GM04503 (cell line): ENCODE measurements around the gene CNTNAP5.

Experiments
- DNase-seq: peaks from one replicate; pipeline ENCODE4 v3.0.0-alpha.2; 2012; ENCODE audit warnings: low read depth

CNTNAP5 gene

DNA sequence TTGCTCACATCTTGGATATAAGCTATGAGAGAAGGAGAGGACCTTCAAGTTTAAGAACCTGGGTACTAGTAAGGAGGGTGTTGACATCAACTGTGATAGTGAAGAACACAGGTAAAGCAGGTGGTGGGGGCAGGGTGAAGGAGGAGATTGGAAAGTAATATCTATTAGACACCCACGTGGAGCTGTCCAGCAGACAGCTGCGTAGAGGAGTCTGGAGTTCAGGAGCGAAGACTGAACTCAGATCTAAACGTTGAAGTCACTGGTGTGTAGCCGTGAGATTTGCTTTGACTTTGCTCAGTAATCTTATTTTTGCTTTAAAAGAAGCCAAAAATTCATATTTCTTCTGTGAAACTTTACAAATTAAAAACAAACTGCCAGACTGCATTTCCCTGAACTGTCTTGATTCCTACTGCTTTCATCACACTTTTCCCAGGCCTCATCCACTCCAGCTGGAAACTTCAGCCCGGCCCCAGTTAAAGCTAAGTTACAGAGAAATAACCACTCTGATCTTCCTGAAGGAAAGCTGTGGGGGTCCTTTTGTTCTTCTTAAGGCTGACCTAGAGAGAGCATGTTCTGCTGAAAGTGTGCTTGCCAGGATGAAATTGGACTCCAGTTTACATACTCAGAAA, 533.3 kb downstream of the CNTNAP5 start:
- DNase-seq, result no peak

DNA sequence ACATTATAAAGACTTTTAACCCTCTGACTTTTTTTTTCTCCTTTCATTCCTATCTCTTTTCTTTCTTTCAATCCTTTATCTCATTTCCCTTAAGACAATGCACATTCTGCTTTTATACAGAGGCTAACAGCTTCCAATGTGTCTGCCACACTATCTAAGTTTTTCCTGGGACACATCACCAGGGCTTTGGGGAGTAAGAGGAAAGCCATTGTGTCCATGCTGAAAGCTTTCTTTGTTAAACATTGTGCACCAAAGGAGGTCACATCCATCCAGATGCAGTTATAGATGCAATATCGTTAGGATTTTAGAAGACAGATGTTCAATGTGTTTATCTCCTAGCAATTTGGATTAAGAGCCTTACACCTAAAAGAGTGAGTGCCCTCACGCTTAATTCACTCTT, 534.1 kb downstream of the CNTNAP5 start:
- no peak for DNase-seq

GRCh38 chr2:124560592-124561112, 535.6 kb downstream of the CNTNAP5 start:
- DNase-seq, result no peak

DNA sequence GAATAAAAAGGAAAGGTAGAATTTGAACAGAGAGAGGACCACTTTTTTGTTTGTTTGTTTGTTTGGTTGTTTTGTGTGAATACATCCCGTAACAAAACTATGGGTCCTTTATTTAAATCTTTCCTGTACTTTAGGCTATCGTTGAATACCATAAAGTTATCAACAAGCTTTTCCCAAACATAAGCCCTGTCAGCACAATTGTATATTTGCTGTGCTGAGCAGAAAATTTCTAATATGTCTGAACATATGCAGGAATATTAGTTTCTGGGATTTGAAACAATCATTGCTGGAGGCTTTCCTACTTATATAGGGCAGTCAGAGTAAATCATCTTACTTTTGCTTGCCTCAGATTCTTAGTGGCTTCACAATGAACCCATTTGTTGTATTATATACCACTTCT, 536.4 kb downstream of the CNTNAP5 start:
- DNase-seq, result no peak

DNA sequence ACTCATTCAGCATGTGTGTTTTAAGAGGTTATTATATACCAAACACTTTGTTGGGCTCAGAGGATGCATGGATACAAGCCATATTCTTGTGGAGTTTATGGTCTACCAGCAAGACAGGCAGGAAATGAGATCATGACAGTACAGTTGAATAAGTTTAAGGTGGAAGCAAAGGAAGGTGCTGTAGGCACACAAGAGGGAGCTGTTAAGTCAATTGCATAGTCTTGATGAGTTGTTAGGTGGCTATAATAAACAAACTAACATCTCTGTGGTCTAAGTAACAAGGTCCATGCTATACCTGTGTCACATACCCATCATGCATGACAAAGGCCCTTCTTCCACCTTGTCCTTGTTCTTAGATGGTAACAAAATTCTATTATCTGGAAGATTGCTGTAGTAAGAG, 538.3 kb downstream of the CNTNAP5 start:
- no peak for DNase-seq

DNA sequence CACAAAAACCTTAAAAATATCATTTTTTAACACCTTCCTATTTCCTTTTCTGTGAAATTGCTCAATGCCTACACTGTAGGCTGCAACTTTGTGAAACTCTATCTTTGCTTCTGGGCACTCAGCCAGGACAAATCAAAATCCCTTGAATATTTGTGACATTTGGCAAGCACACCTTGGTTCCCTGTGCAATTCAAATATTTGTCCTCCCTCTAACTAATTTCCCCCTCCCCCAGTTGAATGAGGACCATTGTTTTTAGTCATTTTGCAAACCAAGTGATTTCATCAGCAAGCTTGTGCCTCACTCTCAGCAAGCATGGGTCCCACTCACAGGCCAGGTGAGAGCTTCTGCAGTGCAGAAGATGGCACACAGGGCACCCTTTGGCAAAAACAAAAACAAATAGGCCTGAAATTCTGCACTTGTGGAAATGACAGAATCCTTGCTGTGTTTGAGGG, 541.5 kb downstream of the CNTNAP5 start:
- DNase-seq, result no peak

DNA sequence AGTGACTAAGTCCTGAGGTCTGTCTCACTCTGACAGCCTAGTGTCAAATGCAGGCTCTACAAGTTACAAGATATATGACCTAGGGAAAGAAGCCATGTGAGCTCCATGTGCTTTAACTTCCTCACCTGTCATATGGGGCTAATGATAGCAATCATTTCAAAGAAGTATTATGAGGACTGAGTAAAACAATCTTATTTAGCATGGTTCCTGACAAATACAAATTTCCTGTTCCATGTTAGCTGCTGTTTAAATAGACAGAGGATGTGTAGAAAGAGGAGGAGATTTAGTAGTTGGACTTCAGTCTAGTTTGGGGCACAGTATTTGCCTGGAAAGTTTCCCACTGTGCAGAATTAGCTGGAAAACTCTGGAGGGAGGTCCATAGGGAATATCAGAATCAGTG, 545.8 kb downstream of the CNTNAP5 start:
- DNase-seq, result no peak

- DNase-seq, result no peak
These were observed 546.7 kb downstream of the CNTNAP5 start for GRCh38 chr2:124571836-124572235.

GRCh38 chr2:124572934-124573634, 548.0 kb downstream of the CNTNAP5 start:
- no peak for DNase-seq

GRCh38 chr2:124575497-124575896, 550.4 kb downstream of the CNTNAP5 start:
- DNase-seq, result no peak

DNA sequence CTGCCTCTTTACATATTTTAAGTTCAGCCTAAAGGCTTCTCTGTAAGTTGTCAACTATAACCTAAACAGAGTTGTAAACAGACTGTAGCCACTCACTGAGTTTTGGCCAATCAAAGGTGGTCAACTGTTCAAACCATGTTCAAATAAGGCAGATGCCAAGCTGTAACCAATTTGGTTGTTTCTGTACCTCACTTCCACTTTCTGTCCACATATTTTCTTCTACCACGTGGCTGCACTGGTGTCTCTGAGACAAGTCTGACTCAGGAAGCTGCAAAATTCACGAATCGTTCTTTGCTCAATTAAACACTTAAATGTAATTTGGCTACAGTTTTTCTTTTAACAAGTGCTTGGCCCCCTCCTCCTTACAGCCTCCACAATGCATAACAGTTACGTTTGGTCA, 555.2 kb downstream of the CNTNAP5 start:
- DNase-seq, result no peak

- no peak for DNase-seq
These were observed 557.3 kb downstream of the CNTNAP5 start for GRCh38 chr2:124582387-124582786.

GRCh38 chr2:124584615-124585014, 559.5 kb downstream of the CNTNAP5 start:
- no peak for DNase-seq

- DNase-seq, result no peak
These were observed 560.2 kb downstream of the CNTNAP5 start for GRCh38 chr2:124585277-124585676.

- DNase-seq, result no peak
These were observed 561.1 kb downstream of the CNTNAP5 start for GRCh38 chr2:124586210-124586609.

GRCh38 chr2:124586835-124587234, 561.7 kb downstream of the CNTNAP5 start:
- no peak for DNase-seq

DNA sequence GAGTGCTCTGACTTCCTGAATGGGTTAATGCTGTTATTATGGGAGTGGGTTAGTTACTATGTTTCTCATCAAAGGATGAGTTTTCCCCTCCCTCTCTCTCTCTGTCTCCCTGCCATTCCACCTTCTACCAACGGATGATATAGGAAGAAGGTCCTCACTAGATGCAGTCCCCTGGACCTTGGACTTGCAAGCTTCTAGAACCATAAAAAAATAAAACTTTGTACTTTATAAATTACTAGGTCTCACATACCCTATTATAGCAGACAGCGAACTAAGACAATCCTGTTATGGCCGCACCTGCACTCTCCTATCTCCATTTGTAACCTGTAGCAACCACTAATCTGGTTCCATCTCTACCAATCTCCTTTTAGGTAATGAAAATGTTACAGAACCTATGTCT, 564.9 kb downstream of the CNTNAP5 start:
- DNase-seq, result no peak

DNA sequence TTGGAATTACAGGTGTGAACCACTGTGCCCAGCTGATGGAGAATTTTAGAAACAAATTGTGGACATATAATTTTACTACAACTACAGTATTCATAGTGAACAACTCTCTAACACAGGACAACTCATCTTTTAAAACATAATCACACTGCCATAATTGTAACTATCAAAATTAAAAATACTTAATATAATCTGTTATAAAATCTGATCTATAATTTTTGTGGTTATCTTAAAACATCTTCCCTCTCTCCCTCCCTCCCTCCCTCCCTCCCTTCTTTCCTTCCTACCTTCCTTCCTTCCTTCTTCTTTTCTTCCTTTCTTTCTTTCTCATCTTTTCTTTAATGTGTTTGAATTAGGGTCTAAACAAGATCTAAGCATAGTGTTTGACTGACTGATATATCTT, 577.7 kb downstream of the CNTNAP5 start:
- DNase-seq, result no peak

DNA sequence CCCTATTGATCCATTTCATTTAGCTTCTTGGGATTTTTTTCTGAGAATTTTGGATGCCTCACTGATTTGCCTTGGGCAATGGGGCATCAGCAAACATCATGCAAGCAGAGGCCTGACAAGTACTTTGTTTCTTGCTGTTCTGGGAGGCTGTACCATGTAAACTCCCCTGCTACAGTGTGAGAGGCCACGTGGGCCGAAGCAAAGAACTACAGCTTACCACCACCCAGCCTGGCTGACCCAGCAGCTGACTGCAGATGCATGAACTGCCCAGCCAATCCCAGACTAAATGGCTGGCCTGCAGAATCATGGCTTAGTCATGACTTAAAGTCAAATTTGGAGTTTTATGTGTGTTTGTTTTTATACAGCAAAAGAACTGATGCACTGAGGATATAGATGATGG, 579.9 kb downstream of the CNTNAP5 start:
- no peak for DNase-seq

DNA sequence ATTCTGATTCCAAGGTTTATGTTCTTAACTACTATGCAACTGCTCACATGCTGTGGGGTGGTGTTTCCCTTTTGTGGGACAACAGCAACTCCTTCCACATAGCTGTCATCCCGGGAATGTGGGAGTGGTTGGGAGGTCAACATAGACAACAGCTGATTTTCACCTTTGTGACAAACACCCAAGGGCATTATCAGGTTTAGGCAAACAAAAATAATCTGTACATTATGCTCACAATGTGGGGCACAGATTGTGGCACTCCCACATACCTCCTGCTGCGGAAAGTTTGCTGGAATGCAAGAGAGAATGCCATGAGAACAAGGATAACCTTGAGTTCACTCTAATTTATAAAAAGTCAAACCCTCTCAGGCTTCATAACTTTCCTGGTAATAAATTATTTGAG, 582.6 kb downstream of the CNTNAP5 start:
- DNase-seq, result no peak

DNA sequence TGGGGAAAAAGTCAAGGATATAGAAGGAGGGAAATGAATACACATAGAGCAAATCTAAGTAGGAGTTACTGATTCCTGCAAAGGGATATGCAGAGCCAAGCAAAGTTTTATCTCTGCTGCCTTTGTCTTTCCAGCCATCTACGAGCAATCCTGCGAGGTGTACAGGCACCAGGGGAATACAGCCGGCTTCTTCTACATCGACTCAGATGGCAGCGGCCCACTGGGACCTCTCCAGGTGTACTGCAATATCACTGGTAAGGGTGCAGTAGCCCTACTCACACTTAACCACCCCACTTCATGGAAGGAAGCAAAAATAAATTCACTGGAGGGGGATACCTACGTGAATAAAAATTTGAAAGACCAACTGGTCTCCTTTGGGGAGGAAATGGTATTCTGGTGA, 584.6 kb downstream of the CNTNAP5 start:
- DNase-seq, result no peak

DNA sequence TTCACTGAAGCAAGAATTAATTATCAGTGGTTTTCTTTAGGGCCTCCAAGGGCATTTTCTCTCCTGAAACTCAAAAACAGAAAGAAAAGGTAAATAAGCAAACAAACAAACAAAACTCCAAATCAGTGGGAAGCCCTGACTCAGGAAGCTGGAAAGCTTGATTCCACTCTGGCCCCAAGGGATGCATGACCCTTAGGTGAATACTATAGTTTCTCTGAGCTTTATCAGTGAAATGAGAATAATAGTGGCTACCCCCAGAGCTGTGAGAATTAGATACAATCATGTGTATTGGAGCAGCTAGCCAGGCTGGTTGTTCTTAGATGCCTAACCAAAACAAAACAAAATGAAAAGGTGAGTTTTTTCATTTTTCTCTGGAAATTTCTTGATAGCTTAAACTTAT, 585.1 kb downstream of the CNTNAP5 start:
- no peak for DNase-seq

- DNase-seq, result no peak
These were observed 585.8 kb downstream of the CNTNAP5 start for GRCh38 chr2:124610866-124611265.

DNA sequence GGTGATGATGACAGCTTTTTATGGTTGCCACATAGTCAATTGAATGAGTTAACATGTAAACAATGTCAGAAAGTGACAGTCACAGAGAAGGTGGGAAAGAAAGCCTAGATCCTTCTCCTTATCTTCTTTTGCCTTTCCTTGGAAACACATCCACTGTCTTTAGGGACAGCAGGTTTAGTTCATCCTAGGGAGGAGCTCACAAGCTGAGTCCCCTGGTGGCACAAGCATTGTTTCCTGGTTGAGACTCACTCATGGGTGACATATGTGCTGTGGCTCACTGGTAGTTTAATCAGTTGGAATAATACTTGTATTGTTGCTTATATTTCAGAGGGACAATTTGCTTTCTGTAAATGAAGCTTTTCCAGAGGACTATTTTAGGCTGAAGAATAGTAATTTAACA, 598.5 kb downstream of the CNTNAP5 start:
- DNase-seq, result no peak
